Naive thymus-derived CD4-positive, alpha-beta T cell (primary cell): ENCODE data around the gene TMEM59L. TPM values are rescaled to one million over a fixed set of nuclear protein-coding genes. Genes with fewer than 3 reads are reported as not detected.

Experiments
- ATAC-seq: fragments of 150-1000 bp; cut with Tn5 transposase; 2 replicates; pipeline ENCODE4 v1.10.0; 2021; ENCODE audit warnings: mild to moderate bottlenecking, moderate library complexity
- CTCF ChIA-PET: fragments of 350-600 bp; sonication (Branson Sonifier 250); formaldehyde crosslinking; loops from one replicate; lab custom pipeline; 2021; ENCODE audit warnings: antibody characterized with exemption; lab: Charles Lee
- POLR2A ChIA-PET: fragments of 350-600 bp; sonication (Branson Sonifier 250); formaldehyde crosslinking; loops from one replicate; lab custom pipeline; 2021; ENCODE audit warnings: antibody characterized with exemption, inconsistent platforms; lab: Charles Lee
- DNase-seq, 9 donors: peaks; one replicate each; pipeline versions ENCODE4 v3.0.0 to v3.0.0-alpha.2; 2020 to 2022; ENCODE audit warnings: mixed read lengths in 1 of 9
- H3K27ac ChIP-seq: one replicate; pipeline ENCODE4 v1.7.0; 2013; ENCODE audit warnings: mild to moderate bottlenecking, low read depth, low read length, moderate library complexity
- H3K27me3 ChIP-seq, 2 donors: one replicate each; pipeline ENCODE4 v1.7.0; 2013; ENCODE audit warnings: low read length in 2 of 2, mild to moderate bottlenecking in 2 of 2, moderate library complexity in 2 of 2; ENCODE audit not compliant: control insufficient read depth in 2 of 2, insufficient read depth in 2 of 2
- H3K36me3 ChIP-seq, 3 experiments: 1 replicate in 2 of 3; 2 replicates in 1 of 3; pipeline ENCODE4 v1.7.0; 2013; ENCODE audit warnings: low read length in 3 of 3, mild to moderate bottlenecking in 3 of 3, moderate library complexity in 1 of 3; ENCODE audit not compliant: insufficient read depth in 3 of 3, control insufficient read depth in 2 of 3
- H3K4me1 ChIP-seq, 2 donors: one replicate each; pipeline ENCODE4 v1.7.0; 2013; ENCODE audit warnings: low read length in 2 of 2, mild to moderate bottlenecking in 2 of 2, moderate library complexity in 1 of 2; ENCODE audit not compliant: control insufficient read depth in 2 of 2, insufficient read depth in 2 of 2
- H3K4me3 ChIP-seq: 2 replicates; pipeline ENCODE4 v1.7.0; 2013; ENCODE audit warnings: mild to moderate bottlenecking, low read length
- H3K9me3 ChIP-seq, 3 experiments: 1 replicate in 2 of 3; 2 replicates in 1 of 3; pipeline ENCODE4 v1.7.0; 2013; ENCODE audit warnings: low read length in 3 of 3; ENCODE audit not compliant: control insufficient read depth in 2 of 3
- H3K27ac Mint-ChIP-seq, 9 donors: one replicate each; pipeline ENCODE4 v1.8.0; 2020 to 2022; ENCODE audit warnings: mixed read lengths in 9 of 9, mild to moderate bottlenecking in 8 of 9, moderate library complexity in 5 of 9, inconsistent platforms in 2 of 9
- H3K27me3 Mint-ChIP-seq, 5 donors: one replicate each; pipeline ENCODE4 v1.8.0; 2021 to 2022; ENCODE audit warnings: mixed read lengths in 5 of 5, mild to moderate bottlenecking in 1 of 5
- H3K36me3 Mint-ChIP-seq, 5 donors: one replicate each; pipeline ENCODE4 v1.8.0; 2020 to 2022; ENCODE audit warnings: mixed read lengths in 5 of 5, mild to moderate bottlenecking in 3 of 5, inconsistent platforms in 1 of 5
- H3K4me1 Mint-ChIP-seq, 7 donors: one replicate each; pipeline ENCODE4 v1.8.0; 2020 to 2022; ENCODE audit warnings: mixed read lengths in 7 of 7, mild to moderate bottlenecking in 3 of 7, inconsistent platforms in 1 of 7
- H3K4me3 Mint-ChIP-seq, 10 donors: one replicate each; pipeline ENCODE4 v1.8.0; 2020 to 2022; ENCODE audit warnings: mild to moderate bottlenecking in 10 of 10, mixed read lengths in 10 of 10, moderate library complexity in 6 of 10, inconsistent platforms in 2 of 10
- H3K9me3 Mint-ChIP-seq, 11 donors: one replicate each; pipeline ENCODE4 v1.8.0; 2020 to 2022; ENCODE audit warnings: mixed read lengths in 11 of 11, mild to moderate bottlenecking in 4 of 11, inconsistent platforms in 1 of 11, moderate library complexity in 1 of 11
- intact Hi-C, 2 donors: fragments of 100-400 bp; cut with micrococcal nuclease; formaldehyde crosslinking; loops; one replicate each; pipeline ENCODE4 v1.15.1; 2023
- polyA plus RNA-seq, 2 donors: library from polyadenylated mRNA; unstranded; fragments of 300-500 nt; fragmentation: Illumina TruSeq; gene quantifications; one replicate each; pipeline ENCODE4 v1.2.3, GENCODE V29; 2021
- total RNA-seq, 6 experiments: library from RNA in 5 of 6; stranded (reverse) in 5 of 6; gene quantifications; 1 replicate in 5 of 6; 2 replicates in 1 of 6; pipeline ENCODE4 v1.2.3 and lab custom pipeline; 2021 to 2026

TMEM59L gene
- total and polyA plus RNA-seq, 7 experiments from 2014 or later = 0.22 to 0.74 (median 0.30) TPM; not detected in 3

- H3K27me3 ChIP-seq = peaks cover 4 to 29% of the 10 kb centered on the region in 2 donors
- Mint-ChIP-seq H3K4me3 (peak overlapping the region in 2 of 10 donors; percentile 25 to 35), H3K9me3 (peaks cover 0 to 3% (median 0%) of the 10 kb centered on the region in 11 donors), H3K36me3 (peaks cover 0 to 3% (median 0%) of the 10 kb centered on the region in 5 donors), H3K4me1 (peaks cover 6 to 32% (median 23%) of the 10 kb centered on the region in 7 donors), H3K27me3 (peaks cover 52 to 78% (median 65%) of the 10 kb centered on the region in 5 donors), H3K27ac (no peak overlapping the region)
- DNase-seq (no peak), ATAC-seq (no peak)
- no peak overlapping the region for H3K27ac ChIP-seq
- ChIA-PET POLR2A (no interaction called here), CTCF (no interaction called here)
- intact Hi-C loops = loop anchor here in 1 of 2 donors (5.0 kb wide), 1 partner anchor 177 kb away; no protein-coding TSS in a partner anchor
- no peak overlapping the region for H3K4me3 ChIP-seq
- no peaks in the 10 kb centered on the region for H3K9me3 ChIP-seq
- peaks cover 12% of the 10 kb centered on the region in 2 donors for H3K4me1 ChIP-seq
- no peaks in the 10 kb centered on the region for H3K36me3 ChIP-seq
Observed at GRCh38 chr19:18610245-18610555, 2.5 kb upstream of the TMEM59L start.

GRCh38 chr19:18610556-18611326, 1.9 kb upstream of the TMEM59L start:
- Histone ChIP-seq H3K9me3 (no peaks in the 10 kb centered on the region), H3K4me1 (peaks cover 12% of the 10 kb centered on the region in 2 donors), H3K4me3 (no peak overlapping the region), H3K27me3 (peaks cover 4 to 29% of the 10 kb centered on the region in 2 donors), H3K36me3 (no peaks in the 10 kb centered on the region), H3K27ac (no peak overlapping the region)
- ChIA-PET POLR2A (no interaction called here), CTCF (no interaction called here)
- H3K27ac Mint-ChIP-seq = peak overlapping the region in 1 of 9 donors; percentile 38
- intact Hi-C loops = loop anchor here in 1 of 2 donors (5.0 kb wide), 1 partner anchor 177 kb away; no protein-coding TSS in a partner anchor
- peaks cover 49 to 79% (median 62%) of the 10 kb centered on the region in 5 donors for H3K27me3 Mint-ChIP-seq
- DNase-seq (no peak), ATAC-seq (no peak)
- peaks cover 0 to 3% (median 0%) of the 10 kb centered on the region in 11 donors for H3K9me3 Mint-ChIP-seq
- peaks cover 6 to 28% (median 20%) of the 10 kb centered on the region in 7 donors for H3K4me1 Mint-ChIP-seq
- H3K4me3 Mint-ChIP-seq = peak overlapping the region in 9 of 10 donors; percentile 62 to 87 (median 73)
- no peaks in the 10 kb centered on the region for H3K36me3 Mint-ChIP-seq

- ATAC-seq = peak; percentile 48
- peaks cover 12% of the 10 kb centered on the region in 2 donors for H3K4me1 ChIP-seq
- peaks cover 6 to 28% (median 20%) of the 10 kb centered on the region in 7 donors for H3K4me1 Mint-ChIP-seq
- H3K4me3 ChIP-seq = peak overlapping the region; percentile 61
- peaks cover 49 to 81% (median 67%) of the 10 kb centered on the region in 5 donors for H3K27me3 Mint-ChIP-seq
- no peak for DNase-seq
- no peaks in the 10 kb centered on the region for H3K9me3 ChIP-seq
- peak overlapping the region in 9 of 10 donors; percentile 74 to 87 (median 80) for H3K4me3 Mint-ChIP-seq
- H3K27ac Mint-ChIP-seq = peak overlapping the region in 1 of 9 donors; percentile 32
- H3K36me3 Mint-ChIP-seq = no peaks in the 10 kb centered on the region
- POLR2A ChIA-PET = interaction anchor here (1.0 to 1.5 kb wide), 2 partner anchors 10 to 23 kb away, joined by 4 to 5 read pairs; partner anchors contain the start of gene REX1BD
- no peak overlapping the region for H3K27ac ChIP-seq
- CTCF ChIA-PET = no interaction called here
- peaks cover 0 to 3% (median 0%) of the 10 kb centered on the region in 11 donors for H3K9me3 Mint-ChIP-seq
- intact Hi-C loops = loop anchor here (1.0 to 5.0 kb wide), 2 partner anchors 25 to 176 kb away; no protein-coding TSS in a partner anchor
- no peaks in the 10 kb centered on the region for H3K36me3 ChIP-seq
- peaks cover 4 to 29% of the 10 kb centered on the region in 2 donors for H3K27me3 ChIP-seq
Observed at GRCh38 chr19:18611327-18612050, 1.2 kb upstream of the TMEM59L start.

- H3K4me1 Mint-ChIP-seq = peaks cover 6 to 28% (median 18%) of the 10 kb centered on the region in 7 donors
- peak overlapping the region in 2 of 9 donors; percentile 62 to 77 for H3K27ac Mint-ChIP-seq
- CTCF ChIA-PET = no interaction called here
- peaks cover 0 to 3% (median 0%) of the 10 kb centered on the region in 11 donors for H3K9me3 Mint-ChIP-seq
- no peak overlapping the region for H3K27ac ChIP-seq
- DNase-seq (no peak), ATAC-seq (no peak)
- H3K36me3 ChIP-seq = no peaks in the 10 kb centered on the region
- peak overlapping the region; percentile 61 for H3K4me3 ChIP-seq
- H3K27me3 Mint-ChIP-seq = peaks cover 49 to 77% (median 68%) of the 10 kb centered on the region in 5 donors
- peaks cover 5 to 29% of the 10 kb centered on the region in 2 donors for H3K27me3 ChIP-seq
- no peaks in the 10 kb centered on the region for H3K9me3 ChIP-seq
- peak overlapping the region; percentile 71 to 87 (median 79) for H3K4me3 Mint-ChIP-seq
- intact Hi-C loops = loop anchor here (1.0 to 5.0 kb wide), 2 partner anchors 24 to 175 kb away; no protein-coding TSS in a partner anchor
- no peaks in the 10 kb centered on the region for H3K36me3 Mint-ChIP-seq
- POLR2A ChIA-PET = interaction anchor here (0.6 to 1.5 kb wide), 5 partner anchors 9 to 177 kb away, joined by 3 to 5 read pairs (median 3); partner anchors contain the start of gene REX1BD
- peaks cover 12% of the 10 kb centered on the region in 2 donors for H3K4me1 ChIP-seq
Observed at GRCh38 chr19:18612051-18612771, 459 bp upstream of the TMEM59L start.

GRCh38 chr19:18613589-18614234, 1.0 kb downstream of the TMEM59L start:
- H3K9me3 Mint-ChIP-seq = peaks cover 0 to 2% (median 0%) of the 10 kb centered on the region in 11 donors
- Histone ChIP-seq H3K27me3 (peaks cover 11 to 22% of the 10 kb centered on the region in 2 donors), H3K36me3 (no peaks in the 10 kb centered on the region), H3K4me3 (no peak overlapping the region), H3K9me3 (no peaks in the 10 kb centered on the region), H3K27ac (no peak overlapping the region), H3K4me1 (peaks cover 12% of the 10 kb centered on the region in 2 donors)
- peaks cover 42 to 72% (median 67%) of the 10 kb centered on the region in 5 donors for H3K27me3 Mint-ChIP-seq
- no peak overlapping the region for H3K27ac Mint-ChIP-seq
- ChIA-PET POLR2A (interaction anchor here (1.1 kb wide), 1 partner anchor 20 kb away, joined by 3 read pairs; no protein-coding TSS in a partner anchor), CTCF (interaction anchor here (0.6 to 1.3 kb wide), 2 partner anchors 25 to 145 kb away, joined by 3 to 4 read pairs; partner anchors contain the start of gene REX1BD)
- DNase-seq (no peak), ATAC-seq (no peak)
- H3K4me3 Mint-ChIP-seq = peak overlapping the region; percentile 58 to 87 (median 70)
- intact Hi-C loops = loop anchor here in 1 of 2 donors (5.0 kb wide), 1 partner anchor 174 kb away; no protein-coding TSS in a partner anchor
- H3K36me3 Mint-ChIP-seq = no peaks in the 10 kb centered on the region
- peaks cover 6 to 25% (median 15%) of the 10 kb centered on the region in 7 donors for H3K4me1 Mint-ChIP-seq
